Activated T-helper 1 cell treated with anti-CD3 and anti-CD28 coated beads, Interleukin-12 subunit alpha, Interleukin-12 subunit beta, Interleukin-2, Interleukin-4 antibody, amounts not matched to agents 30 ng/mL and 10 ng/mL and 1 ng/mL, durations not matched to agents 14 hours and 24 hours and 36 hours (primary cell): ENCODE results near the gene PNPLA7. TPM values are rescaled to one million over a fixed set of nuclear protein-coding genes. Genes with fewer than 3 reads are reported as not detected.
"Not testable (repeated sequence)": the region's sequence is repeated elsewhere in the genome, so short reads cannot be mapped to it uniquely, and the experiment has no call there.

ENCODE experiments used
- DNase-seq: peaks from one replicate; pipeline ENCODE4 v3.0.0; 2021; ENCODE audit warnings: low spot score
- H3K27ac Mint-ChIP-seq: one replicate; pipeline ENCODE4 v1.8.0; 2021; ENCODE audit warnings: mild to moderate bottlenecking, mixed read lengths
- H3K27me3 Mint-ChIP-seq: one replicate; pipeline ENCODE4 v1.8.0; 2022; ENCODE audit warnings: mild to moderate bottlenecking, moderate library complexity, mixed read lengths; ENCODE audit not compliant: insufficient read depth
- H3K36me3 Mint-ChIP-seq: one replicate; pipeline ENCODE4 v1.8.0; 2021; ENCODE audit warnings: low read depth, mixed read lengths
- H3K4me1 Mint-ChIP-seq: one replicate; pipeline ENCODE4 v1.8.0; 2021; ENCODE audit warnings: low read depth, mixed read lengths
- H3K4me3 Mint-ChIP-seq: one replicate; pipeline ENCODE4 v1.8.0; 2021; ENCODE audit warnings: mild to moderate bottlenecking, moderate library complexity, mixed read lengths
- H3K9me3 Mint-ChIP-seq: one replicate; pipeline ENCODE4 v1.8.0; 2021; ENCODE audit warnings: mixed read lengths
- intact Hi-C: fragments of 100-400 bp; cut with micrococcal nuclease; formaldehyde crosslinking; loops from one replicate; pipeline ENCODE4 v1.15.1; 2024
- total RNA-seq: library from RNA; stranded (reverse); gene quantifications from 2 replicates; pipeline ENCODE4 v1.2.3, GENCODE V29; 2022

Gene PNPLA7
- total RNA-seq, 1 donor from 2014 or later, result 1.2 TPM

- Mint-ChIP-seq H3K36me3 (peaks cover 5% of the 10 kb centered on the region), H3K4me3 (no peak overlapping the region), H3K27me3 (no peaks in the 10 kb centered on the region), H3K4me1 (peaks cover 10% of the 10 kb centered on the region), H3K27ac (no peak overlapping the region), H3K9me3 (no peaks in the 10 kb centered on the region)
- no peak for DNase-seq
- intact Hi-C loops, result loop anchor here (5.0 to 10.0 kb wide), 3 partner anchors 430 to 970 kb away; partner anchors contain the start of genes RABL6 and SEC16A
These were observed 98.0 kb downstream of the PNPLA7 start for GRCh38 chr9:137452006-137452760.

- H3K9me3 Mint-ChIP-seq, H3K27ac Mint-ChIP-seq, H3K4me3 Mint-ChIP-seq, H3K4me1 Mint-ChIP-seq, H3K27me3 Mint-ChIP-seq, H3K36me3 Mint-ChIP-seq, DNase-seq: not testable (repeated sequence)
- intact Hi-C loops, result loop anchor here (5.0 to 10.0 kb wide), 3 partner anchors 429 to 969 kb away; partner anchors contain the start of genes RABL6 and SEC16A
These were observed 98.8 kb downstream of the PNPLA7 start for GRCh38 chr9:137451264-137452005.

- not testable (repeated sequence) for H3K36me3 Mint-ChIP-seq, H3K9me3 Mint-ChIP-seq, H3K4me3 Mint-ChIP-seq, H3K27me3 Mint-ChIP-seq, DNase-seq, H3K4me1 Mint-ChIP-seq, H3K27ac Mint-ChIP-seq
- intact Hi-C loops, result loop anchor here (5.0 to 10.0 kb wide), 3 partner anchors 428 to 968 kb away; partner anchors contain the start of genes RABL6 and SEC16A
These were observed 99.5 kb downstream of the PNPLA7 start for GRCh38 chr9:137450539-137451222.

GRCh38 chr9:137449931-137450538 is 100.2 kb downstream of the PNPLA7 start:
- Mint-ChIP-seq H3K4me3 (no peak overlapping the region), H3K27ac (no peak overlapping the region)

DNA sequence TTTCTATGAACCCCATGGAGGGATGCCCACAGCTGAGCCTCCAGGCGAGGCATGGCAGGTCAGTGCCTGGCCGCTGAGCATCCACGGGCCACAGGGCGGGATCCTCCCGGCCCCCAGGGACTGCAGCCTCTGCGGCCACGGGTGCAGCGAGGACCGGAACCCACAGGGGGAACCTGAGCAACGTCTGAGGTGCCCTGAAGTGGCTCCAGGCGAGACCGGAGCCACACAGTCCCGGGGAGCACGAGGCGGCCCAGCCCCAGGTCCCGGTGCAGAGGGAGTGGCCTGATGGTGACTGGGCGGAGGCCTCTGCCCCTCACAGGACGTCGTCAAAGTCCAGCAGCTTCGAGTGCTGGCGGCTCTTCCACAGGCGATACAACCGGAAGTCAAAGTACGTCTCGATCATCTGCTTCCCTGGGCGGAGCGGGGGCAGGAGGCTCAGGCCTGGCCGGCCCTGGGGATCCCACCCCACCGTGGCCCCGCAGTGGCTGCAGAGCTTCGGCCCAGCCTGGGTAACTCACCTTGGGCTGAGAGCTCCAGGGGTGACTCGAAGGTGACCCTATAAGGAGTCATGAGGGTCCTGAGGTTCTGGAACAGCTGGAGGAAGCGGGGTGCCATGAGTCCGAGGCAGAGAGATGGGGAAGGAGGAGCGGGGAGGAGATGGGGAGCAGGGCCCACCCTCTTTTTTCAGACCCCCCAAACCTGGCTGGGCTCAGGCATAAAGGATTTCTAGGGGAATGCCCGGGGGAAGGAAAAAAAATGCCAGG is 100.9 kb downstream of the PNPLA7 start:
- peaks cover 3% of the 10 kb centered on the region for H3K27me3 Mint-ChIP-seq
- intact Hi-C loops, result no loop called here
- no peak overlapping the region for H3K4me3 Mint-ChIP-seq
- no peak for DNase-seq
- H3K4me1 Mint-ChIP-seq, result peaks cover 8% of the 10 kb centered on the region
- no peaks in the 10 kb centered on the region for H3K9me3 Mint-ChIP-seq
- peak overlapping the region; percentile 40 for H3K27ac Mint-ChIP-seq
- H3K36me3 Mint-ChIP-seq, result peaks cover 3% of the 10 kb centered on the region

More at GRCh38 chr9:137449931-137450538, 100.2 kb downstream of the PNPLA7 start:
- DNase-seq, result no peak
- intact Hi-C loops, result loop anchor here (5.0 to 10.0 kb wide), 3 partner anchors 428 to 968 kb away; partner anchors contain the start of genes RABL6 and SEC16A
- peaks cover 3% of the 10 kb centered on the region for H3K36me3 Mint-ChIP-seq
- no peaks in the 10 kb centered on the region for H3K9me3 Mint-ChIP-seq
- H3K27me3 Mint-ChIP-seq, result no peaks in the 10 kb centered on the region
- H3K4me1 Mint-ChIP-seq, result peaks cover 6% of the 10 kb centered on the region

- no peak overlapping the region for H3K27ac Mint-ChIP-seq
- H3K27me3 Mint-ChIP-seq, result peaks cover 6% of the 10 kb centered on the region
- peaks cover 8% of the 10 kb centered on the region for H3K4me1 Mint-ChIP-seq
- H3K4me3 Mint-ChIP-seq, result no peak overlapping the region
- intact Hi-C loops, result no loop called here
- peaks cover 3% of the 10 kb centered on the region for H3K36me3 Mint-ChIP-seq
- DNase-seq, result no peak
- H3K9me3 Mint-ChIP-seq, result no peaks in the 10 kb centered on the region
These were observed 101.6 kb downstream of the PNPLA7 start for GRCh38 chr9:137448602-137448962.

GRCh38 chr9:137447722-137448601 is 102.2 kb downstream of the PNPLA7 start:
- peaks cover 3% of the 10 kb centered on the region for H3K36me3 Mint-ChIP-seq
- peaks cover 9% of the 10 kb centered on the region for H3K27me3 Mint-ChIP-seq
- intact Hi-C loops, result no loop called here

DNA sequence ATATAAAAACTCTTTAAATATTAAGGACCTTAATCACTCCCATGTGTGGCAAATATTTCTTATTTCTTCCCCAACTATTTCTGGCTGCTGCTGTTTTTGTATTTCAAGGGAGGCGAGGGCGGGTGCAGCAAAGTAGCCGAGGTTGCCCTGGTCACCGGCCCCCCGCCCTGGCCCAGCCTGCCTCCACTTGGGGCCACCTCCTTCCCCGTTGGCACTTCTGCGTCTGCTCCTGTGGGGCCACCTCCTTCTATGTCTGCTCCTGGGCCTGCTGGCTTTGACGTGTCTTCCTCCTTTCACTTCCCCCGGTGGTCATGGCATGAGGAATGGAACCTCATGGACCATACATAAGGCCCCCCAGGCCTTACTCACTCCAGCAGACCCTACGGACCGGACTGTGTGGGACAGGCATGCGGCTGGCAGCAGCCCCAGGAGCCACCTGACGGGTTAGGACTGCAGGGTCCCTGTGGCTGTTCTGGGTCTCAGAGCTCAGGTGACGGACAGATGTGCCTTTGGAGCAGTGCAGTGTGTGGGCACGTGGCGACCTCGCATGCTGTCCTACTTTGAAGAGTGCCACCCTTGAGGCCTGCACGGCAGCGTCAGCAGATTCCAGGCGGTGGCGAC is 103.2 kb downstream of the PNPLA7 start:
- H3K27ac Mint-ChIP-seq, result no peak overlapping the region

More at GRCh38 chr9:137447722-137448601, 102.2 kb downstream of the PNPLA7 start:
- Mint-ChIP-seq H3K9me3 (no peaks in the 10 kb centered on the region), H3K27ac (no peak overlapping the region), H3K4me3 (no peak overlapping the region), H3K4me1 (peaks cover 8% of the 10 kb centered on the region)
- no peak for DNase-seq

GRCh38 chr9:137445930-137446431 is 104.2 kb downstream of the PNPLA7 start:
- Mint-ChIP-seq H3K4me1 (peaks cover 13% of the 10 kb centered on the region), H3K27me3 (peaks cover 18% of the 10 kb centered on the region), H3K9me3 (no peaks in the 10 kb centered on the region), H3K27ac (no peak overlapping the region), H3K36me3 (peaks cover 3% of the 10 kb centered on the region), H3K4me3 (no peak overlapping the region)
- DNase-seq, result no peak
- intact Hi-C loops, result loop anchor here (1.0 kb wide), 2 partner anchors 23 to 152 kb away; partner anchors contain the start of genes EXD3 and NOXA1

More for the DNA sequence above, 103.2 kb downstream of the PNPLA7 start:
- no peaks in the 10 kb centered on the region for H3K9me3 Mint-ChIP-seq
- H3K27me3 Mint-ChIP-seq, result peaks cover 16% of the 10 kb centered on the region
- intact Hi-C loops, result no loop called here
- no peak for DNase-seq
- peaks cover 10% of the 10 kb centered on the region for H3K4me1 Mint-ChIP-seq
- no peak overlapping the region for H3K4me3 Mint-ChIP-seq
- peaks cover 3% of the 10 kb centered on the region for H3K36me3 Mint-ChIP-seq

GRCh38 chr9:137445275-137445807 is 104.9 kb downstream of the PNPLA7 start:
- H3K27me3 Mint-ChIP-seq, result peaks cover 18% of the 10 kb centered on the region
- H3K9me3 Mint-ChIP-seq, result no peaks in the 10 kb centered on the region
- DNase-seq, result peak; percentile 78
- no peak overlapping the region for H3K4me3 Mint-ChIP-seq
- intact Hi-C loops, result loop anchor here (1.0 kb wide), 2 partner anchors 22 to 151 kb away; partner anchors contain the start of genes EXD3 and NOXA1
- peaks cover 13% of the 10 kb centered on the region for H3K4me1 Mint-ChIP-seq
- H3K27ac Mint-ChIP-seq, result peak overlapping the region; percentile 58
- H3K36me3 Mint-ChIP-seq, result peaks cover 3% of the 10 kb centered on the region
